GM18951 (cell line): ENCODE data around the gene LPIN2.
A peak's percentile ranks its signal among the peaks of the same experiment; 100 is the strongest.

Source experiments
- POLR2A ChIP-seq: IDR thresholded peaks from 4 replicates; pipeline ENCODE4 v1.6.1; 2011; ENCODE audit warnings: mild to moderate bottlenecking; ENCODE audit not compliant: insufficient read length, insufficient read depth; ENCODE audit errors: extremely low read depth
- in situ Hi-C: fragments of 300-500 bp; cut with MboI; formaldehyde crosslinking; loops from one replicate; pipeline ENCODE4 v1.12.0; 2022; ENCODE audit warnings: low sequenced_read_pairs, mixed read lengths, inconsistent platforms; ENCODE audit not compliant: unreplicated experiment

Gene LPIN2

DNA sequence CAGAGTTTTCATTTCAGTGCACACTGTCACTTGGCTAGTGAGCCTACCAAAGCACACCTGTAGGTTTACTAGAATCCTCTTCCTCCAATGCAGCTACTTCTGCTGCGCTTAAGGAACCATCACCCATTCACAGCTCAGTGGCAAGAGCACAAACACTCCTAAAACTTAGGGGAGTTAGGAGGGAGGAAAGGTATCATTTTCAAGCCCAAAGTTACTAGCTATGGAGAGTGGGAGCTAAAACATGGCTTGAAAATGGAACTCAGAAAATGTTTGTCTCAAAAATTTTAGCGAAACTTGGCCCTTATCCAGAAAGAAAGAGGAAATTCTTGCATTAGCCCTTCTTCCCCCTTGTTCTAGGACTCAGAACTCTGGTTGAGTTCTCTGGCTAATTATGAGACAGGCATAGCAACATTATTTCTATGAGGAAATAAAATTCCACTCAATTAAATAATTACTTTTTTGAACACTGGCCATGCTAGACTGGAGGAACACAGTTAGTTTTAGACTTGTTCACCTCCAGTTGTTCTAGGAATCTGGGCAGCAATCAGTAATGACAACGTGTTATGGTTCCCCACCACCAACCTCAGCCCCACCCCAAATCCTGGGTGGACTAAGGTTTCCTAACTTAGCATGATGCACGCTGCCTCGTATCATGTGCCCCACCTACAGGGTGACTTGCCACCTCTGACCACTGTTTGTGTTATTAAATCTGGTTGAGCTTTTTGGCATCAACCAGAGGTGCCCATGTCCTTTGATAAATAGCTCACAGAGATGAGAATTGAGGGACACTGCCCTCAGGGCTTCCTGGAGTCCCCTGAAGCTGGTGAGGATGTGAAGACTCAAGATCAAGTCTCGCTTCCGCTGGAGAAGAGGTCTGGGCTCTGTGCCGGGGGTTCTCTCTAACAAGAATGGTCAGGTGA lies 32.8 kb downstream of the LPIN2 start:
- TF ChIP-seq POLR2A: peak; percentile 1
- in situ Hi-C loops: loop anchor here (10.0 kb wide), 2 partner anchors 45 to 265 kb away; partner anchors contain the start of gene MYL12A

DNA sequence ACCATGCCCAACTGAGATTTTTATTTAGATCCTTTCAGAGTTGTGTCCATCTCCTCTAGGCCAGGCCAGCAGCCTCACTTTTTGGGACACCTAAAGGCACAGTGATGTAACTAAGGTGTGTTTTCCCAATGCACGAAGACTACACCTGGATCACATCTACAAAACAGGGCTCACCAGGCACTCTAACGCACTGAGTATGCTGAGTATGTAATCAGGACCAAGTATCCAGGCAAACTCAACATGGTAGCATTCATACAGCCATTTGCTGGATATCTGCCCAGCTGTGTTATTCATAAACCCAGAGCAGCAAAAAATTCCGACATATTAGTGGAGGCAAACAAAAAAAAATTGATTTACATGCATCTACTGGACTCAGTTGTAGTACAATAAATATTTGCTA lies 33.8 kb downstream of the LPIN2 start:
- no peak for TF ChIP-seq POLR2A
- in situ Hi-C loops: no loop called here

DNA sequence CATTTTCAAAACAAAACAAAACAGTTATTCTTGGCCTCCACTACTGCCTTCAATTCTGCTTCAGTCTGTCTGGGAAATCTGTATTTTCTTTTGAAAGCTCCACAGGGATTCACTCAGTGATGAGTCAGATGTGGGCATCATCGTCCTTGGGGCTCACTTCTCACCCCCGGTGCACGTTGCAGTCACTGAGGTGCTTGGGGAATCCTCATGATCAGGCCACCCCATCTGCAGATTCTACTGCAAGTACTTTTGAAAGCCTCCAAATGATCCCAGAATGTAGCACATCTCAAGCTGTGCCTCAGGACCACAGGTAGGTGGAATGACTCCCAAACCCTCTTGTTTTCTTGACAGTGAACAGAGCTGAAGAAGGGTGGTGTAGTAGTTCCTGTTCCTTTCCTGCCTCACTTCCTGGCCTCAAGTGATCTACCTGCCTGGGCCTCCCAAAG lies 34.3 kb downstream of the LPIN2 start:
- no peak for TF ChIP-seq POLR2A
- in situ Hi-C loops: no loop called here

DNA sequence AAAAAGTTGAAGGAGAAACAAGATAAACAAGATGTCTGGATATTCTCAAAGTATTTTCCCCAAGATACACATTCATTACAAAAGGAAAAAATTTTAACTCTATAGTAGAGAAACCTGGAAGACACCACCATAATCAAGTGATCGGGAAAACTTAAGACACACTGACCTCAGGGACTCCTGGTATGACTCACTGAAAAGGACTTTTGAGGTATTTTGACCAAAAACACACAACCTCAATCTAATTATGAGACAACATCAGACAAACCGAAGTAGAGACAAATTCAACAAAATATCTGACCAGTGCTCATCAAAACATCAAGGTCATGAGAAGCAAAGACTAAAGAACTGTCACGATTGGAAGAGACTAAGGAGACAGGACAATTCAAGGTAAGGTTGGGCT lies 34.7 kb downstream of the LPIN2 start:
- in situ Hi-C loops: no loop called here
- TF ChIP-seq POLR2A: no peak

DNA sequence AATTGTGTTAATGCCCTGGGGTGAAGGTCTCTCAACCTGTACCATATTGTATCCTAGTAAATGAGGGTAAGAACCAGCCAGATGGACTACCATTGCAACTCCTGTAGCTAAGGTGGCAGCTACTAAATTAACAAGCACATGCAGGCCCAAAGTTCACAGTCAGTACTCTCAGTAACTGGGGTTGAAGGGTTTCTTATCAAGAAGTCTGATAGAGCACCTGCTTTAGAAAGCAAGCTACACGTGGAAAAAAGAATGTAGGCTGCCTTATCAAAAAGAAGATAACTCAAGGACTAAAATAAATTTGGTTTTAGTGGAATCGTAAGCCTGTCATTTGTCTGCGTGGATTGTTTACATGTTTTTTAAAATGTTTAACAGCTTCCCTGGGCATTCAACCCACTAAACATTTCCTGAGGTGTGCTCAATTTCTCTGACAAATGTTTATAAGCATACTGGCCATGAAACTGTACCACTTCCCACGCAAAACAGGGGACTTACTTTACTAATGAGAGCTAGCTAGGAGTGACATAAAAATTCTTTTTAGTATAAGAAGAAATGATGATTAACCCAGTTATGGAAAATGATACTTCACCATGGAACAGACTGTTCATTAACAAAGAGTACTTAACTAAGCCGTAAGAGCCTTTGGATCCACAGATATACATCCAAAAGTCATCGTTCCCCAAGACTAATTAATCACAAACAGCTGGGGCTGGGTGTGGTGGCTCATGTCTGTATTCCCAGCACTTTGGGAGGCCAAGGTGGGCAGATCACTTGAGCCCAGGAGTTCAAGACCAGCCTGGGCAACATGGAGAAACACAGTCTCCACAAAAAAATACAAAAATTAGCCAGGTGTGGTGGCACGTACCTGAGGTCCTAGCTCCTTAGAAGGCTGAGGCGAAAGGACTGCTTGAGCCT lies 36.5 kb downstream of the LPIN2 start:
- TF ChIP-seq POLR2A: no peak
- in situ Hi-C loops: no loop called here

DNA sequence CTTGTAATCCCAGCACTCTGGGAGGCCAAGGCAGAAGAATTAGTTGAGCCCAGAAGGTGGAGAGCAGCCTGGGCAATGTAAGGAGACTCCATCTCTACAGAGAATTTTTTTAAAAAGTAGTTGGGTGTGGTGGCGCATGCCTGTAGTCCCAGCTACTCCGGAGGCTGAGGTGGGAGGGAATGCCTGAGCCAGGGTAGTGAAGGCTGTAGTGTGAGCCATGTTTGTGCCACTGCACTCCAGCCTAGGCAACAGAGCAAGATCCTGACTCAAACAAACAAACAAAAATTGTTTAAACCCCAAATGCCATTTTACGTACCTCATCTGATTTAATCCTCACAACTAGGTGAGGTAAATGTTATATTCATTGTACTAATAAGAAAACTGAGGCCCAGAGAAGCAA lies 38.2 kb downstream of the LPIN2 start:
- no peak for TF ChIP-seq POLR2A
- in situ Hi-C loops: no loop called here

DNA sequence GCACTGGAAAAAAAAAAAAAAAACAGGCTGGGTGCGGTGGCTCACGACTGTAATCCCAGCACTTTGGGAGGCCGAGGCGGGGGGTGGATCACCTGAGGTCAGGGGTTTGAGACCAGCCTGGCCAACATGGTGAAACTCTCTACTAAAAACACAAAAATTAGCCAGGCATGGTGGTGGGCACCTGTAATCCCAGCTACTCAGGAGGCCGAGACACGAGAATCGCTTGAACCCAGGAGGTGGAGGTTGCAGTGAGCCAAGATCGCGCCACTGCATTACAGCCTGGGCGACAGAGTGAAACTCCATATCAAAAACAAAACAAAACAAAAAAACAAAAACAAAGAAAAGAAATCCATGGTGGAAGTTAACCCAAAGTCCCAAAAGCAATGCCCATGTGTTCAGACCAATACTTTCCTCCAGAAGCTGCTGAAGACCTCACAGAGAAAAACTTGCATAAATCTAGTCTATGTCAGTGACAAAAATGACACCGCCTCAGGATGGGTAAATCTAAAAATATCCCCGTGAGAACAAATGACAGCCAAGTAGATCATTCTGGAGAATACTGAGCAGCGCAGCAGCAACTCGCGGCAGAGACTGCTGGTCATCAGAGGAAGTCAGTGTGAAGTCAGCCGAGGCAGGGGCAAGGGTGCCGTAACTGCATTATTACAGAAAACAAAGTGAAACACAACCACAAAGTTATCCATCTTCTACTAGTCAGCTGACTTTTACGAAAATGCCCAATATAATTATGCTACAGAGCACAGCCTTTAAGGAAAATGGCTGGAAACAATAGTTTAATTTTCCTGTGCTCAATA lies 41.0 kb downstream of the LPIN2 start:
- peak; percentile 65 for TF ChIP-seq POLR2A
- in situ Hi-C loops: no loop called here

DNA sequence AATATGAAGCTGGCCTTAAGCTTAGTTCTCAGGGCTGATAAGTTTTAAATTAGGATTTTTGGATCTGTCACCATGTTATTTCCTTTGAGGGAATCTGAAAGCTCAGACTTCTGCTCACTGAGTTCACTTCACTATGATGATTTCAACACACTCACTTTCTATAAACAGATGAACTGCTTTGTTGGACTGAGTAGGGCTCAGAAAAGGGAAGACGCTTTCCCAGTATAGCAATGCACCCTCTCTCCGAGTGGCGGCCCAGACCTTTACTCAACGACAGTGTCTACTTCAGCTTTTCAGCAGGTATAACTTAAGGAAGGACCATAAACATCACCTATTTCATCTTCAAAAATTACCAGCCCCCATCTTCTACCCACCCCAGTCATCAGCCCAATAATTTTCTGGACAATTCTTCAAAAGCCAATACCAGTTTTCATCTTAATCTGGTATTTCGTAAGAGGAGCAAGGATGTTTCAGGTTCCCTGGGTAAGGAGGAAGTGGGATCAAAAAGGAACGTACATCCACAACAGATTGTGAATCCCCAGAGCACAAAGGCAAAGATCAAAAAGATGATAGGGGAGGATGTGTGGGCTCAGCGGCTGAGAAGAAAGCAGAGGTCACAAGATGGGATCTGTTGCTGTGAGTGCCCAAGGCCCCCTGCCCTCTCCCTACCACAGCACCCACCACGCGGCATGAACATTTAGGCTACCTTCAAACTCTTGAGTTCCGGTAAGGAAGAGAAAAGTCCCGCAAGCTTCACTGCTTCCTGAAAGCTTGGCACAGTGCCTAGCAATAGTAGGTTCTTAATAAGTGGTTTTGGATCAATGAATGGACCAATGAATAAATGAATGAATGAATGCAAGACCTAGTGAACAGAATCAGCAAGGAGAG lies 41.9 kb downstream of the LPIN2 start:
- TF ChIP-seq POLR2A: peak; percentile 34
- in situ Hi-C loops: no loop called here

DNA sequence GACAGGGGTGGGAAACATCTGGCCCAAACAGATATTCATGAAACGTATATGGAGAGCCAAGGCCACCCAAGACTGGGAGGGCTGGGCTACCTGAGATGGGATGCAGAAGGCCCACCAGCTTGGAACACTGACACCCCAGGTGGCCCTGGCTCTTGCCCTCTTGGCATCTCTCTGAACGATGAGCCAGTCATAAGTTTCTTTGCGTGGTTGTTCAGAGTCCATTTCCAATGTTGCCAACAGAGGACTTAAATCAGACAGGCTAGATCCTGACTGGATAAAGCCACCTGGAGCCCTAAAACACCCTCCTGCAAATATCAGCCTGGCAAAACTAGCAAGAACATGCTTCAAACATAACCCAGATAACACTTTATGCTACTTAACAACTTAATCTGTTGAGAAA lies 42.6 kb downstream of the LPIN2 start:
- no peak for TF ChIP-seq POLR2A
- in situ Hi-C loops: no loop called here

DNA sequence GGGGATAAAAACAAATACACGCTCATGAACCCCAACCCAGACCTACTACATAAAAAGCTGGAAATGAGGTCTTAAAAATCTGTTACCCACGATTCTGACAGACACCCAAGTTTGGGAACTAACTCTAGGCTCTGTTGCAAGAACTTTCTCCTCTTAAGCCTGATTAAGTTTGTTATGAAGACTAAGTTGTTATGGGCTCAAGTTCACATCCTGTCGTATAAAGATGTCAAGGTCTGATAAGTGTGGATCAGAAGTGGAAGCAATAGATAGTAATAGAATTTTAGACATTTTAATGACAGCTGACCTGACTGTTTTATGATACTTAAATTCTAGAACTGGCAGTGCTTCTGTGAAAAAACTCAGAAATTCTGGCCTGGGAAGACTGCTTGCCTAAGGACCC lies 43.2 kb downstream of the LPIN2 start:
- in situ Hi-C loops: no loop called here
- no peak for TF ChIP-seq POLR2A

DNA sequence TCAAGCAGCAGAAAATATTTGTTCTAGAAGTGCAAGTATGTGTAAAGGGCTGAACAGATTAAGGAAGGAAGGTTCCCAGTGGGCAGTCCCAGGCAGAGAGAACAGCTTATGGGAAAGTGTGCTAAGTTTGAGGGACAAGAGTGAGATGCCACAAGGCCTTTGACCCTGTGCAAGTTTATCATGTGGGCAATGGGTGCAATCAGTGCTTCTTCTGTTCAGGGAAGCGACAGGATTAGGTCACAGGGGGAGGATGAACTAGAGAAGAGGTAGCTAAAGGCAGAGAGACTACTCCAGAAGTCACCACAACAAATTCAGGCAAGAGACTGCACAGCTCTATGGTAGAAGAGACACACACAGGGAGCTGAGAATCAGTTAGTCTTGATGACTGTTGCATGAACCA lies 44.3 kb downstream of the LPIN2 start:
- in situ Hi-C loops: no loop called here

DNA sequence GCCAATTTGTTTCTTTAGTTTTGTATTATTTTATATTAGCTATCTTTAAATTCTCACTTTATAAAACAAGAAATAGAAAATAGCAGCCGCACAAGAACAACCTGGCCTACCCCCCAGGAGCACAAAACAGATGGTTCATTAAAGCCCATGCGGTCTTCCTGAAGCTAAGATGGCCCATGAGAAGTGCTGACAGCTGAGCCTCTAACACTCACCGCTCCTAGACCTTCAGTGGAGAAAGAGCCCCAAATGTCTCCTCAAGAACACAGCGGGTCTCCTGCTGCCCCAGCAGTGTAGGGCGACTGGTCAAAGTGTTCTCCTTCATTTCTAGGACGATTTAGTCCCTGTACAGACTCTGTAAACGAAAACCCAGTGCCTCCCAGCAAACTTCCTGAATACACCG lies 45.1 kb downstream of the LPIN2 start:
- in situ Hi-C loops: no loop called here

More for the DNA sequence above, 44.3 kb downstream of the LPIN2 start:
- no peak for TF ChIP-seq POLR2A

DNA sequence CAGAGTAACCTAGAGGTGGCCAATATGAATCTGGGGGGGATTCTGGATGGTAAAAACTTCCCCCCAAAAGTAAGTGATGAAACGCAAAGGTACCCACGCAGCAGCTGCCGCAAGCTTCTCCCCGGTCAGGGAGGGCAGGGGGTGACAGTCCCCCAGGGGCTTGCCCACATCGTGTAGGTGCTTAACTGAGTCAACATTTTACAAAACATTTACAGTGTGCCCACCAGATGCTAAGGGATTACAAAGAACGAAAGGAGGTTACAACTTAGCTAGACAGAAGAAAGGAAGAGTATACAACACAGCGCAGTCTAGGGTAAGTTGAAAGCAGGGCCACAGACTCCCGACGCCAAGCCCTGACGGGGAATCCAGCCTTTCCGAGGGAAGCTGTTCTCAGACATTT lies 45.6 kb downstream of the LPIN2 start:
- TF ChIP-seq POLR2A: no peak
- in situ Hi-C loops: no loop called here

More for the DNA sequence above, 45.1 kb downstream of the LPIN2 start:
- no peak for TF ChIP-seq POLR2A
